H1 (cell line): Measurements from ENCODE around the gene UPB1. TPM values are rescaled to one million over a fixed set of nuclear protein-coding genes. Genes with fewer than 3 reads are reported as not detected.
A peak's percentile ranks its signal among the peaks of the same experiment; 100 is the strongest.

Experiments used
- CTCF ChIA-PET: fragments of 300-600 bp; sonication (Branson Sonifier 250); formaldehyde crosslinking; loops from one replicate; lab custom pipeline; 2021; ENCODE audit not compliant: partially characterized antibody; lab: Charles Lee
- POLR2A ChIA-PET: fragments of 300-600 bp; sonication (Branson Sonifier 250); formaldehyde crosslinking; loops from one replicate; lab custom pipeline; 2021; ENCODE audit warnings: inconsistent platforms; ENCODE audit not compliant: partially characterized antibody; lab: Charles Lee
- DNase-seq, 2 experiments: peaks; one replicate each; pipeline versions ENCODE4 v3.0.0 to v3.0.0-alpha.2; 2010 to 2022; ENCODE audit warnings: low spot score in 2 of 2, low read depth in 1 of 2, mixed read lengths in 1 of 2
- FAIRE-seq: peaks from 2 replicates; lab custom pipeline; 2011; peaks lifted over from hg19 to GRCh38; lab: Jason Lieb, UNC
- H2AFZ ChIP-seq: 2 replicates; pipeline ENCODE4 v1.8.1; 2012; ENCODE audit warnings: low read length, inconsistent platforms
- H2AK5ac ChIP-seq: 2 replicates; pipeline ENCODE4 v1.6.1; 2013; ENCODE audit warnings: low read depth, low read length
- H2BK120ac ChIP-seq: replicated peaks from 2 replicates; pipeline ENCODE3; 2013; ENCODE audit warnings: low read depth, low read length, inconsistent platforms
- H2BK12ac ChIP-seq: 2 replicates; pipeline ENCODE4 v1.6.1; 2013; ENCODE audit warnings: low read depth, low read length
- H2BK15ac ChIP-seq: 2 replicates; pipeline ENCODE4 v1.6.1; 2013; ENCODE audit warnings: low read length
- H2BK20ac ChIP-seq: 2 replicates; pipeline ENCODE4 v1.6.1; 2013; ENCODE audit warnings: low read length
- H2BK5ac ChIP-seq: 2 replicates; pipeline ENCODE4 v1.6.1; 2013; ENCODE audit warnings: low read depth, low read length
- H3K14ac ChIP-seq: 2 replicates; pipeline ENCODE4 v1.6.1; 2013; ENCODE audit warnings: inconsistent platforms; ENCODE audit not compliant: insufficient read length
- H3K18ac ChIP-seq: 2 replicates; pipeline ENCODE4 v1.6.1; 2013; ENCODE audit warnings: low read length; ENCODE audit errors: extremely low read depth
- H3K23ac ChIP-seq: 2 replicates; pipeline ENCODE4 v1.6.1; 2013; ENCODE audit warnings: inconsistent platforms; ENCODE audit not compliant: insufficient read length
- H3K23me2 ChIP-seq: 2 replicates; pipeline ENCODE4 v1.6.1; 2013; ENCODE audit warnings: low read depth, low read length
- H3K27ac ChIP-seq: 2 replicates; pipeline ENCODE4 v1.6.1; 2011; ENCODE audit warnings: low read depth, low read length, inconsistent platforms
- H3K27me3 ChIP-seq, 4 experiments: replicated peaks in 1 of 4; 1 replicate in 1 of 4; 2 replicates in 3 of 4; pipeline versions ENCODE4 v1.6.1 to v1.8.1; 2011 to 2013; ENCODE audit warnings: low read length in 3 of 4, mild to moderate bottlenecking in 3 of 4, inconsistent platforms in 2 of 4, mixed read lengths in 2 of 4, moderate library complexity in 1 of 4; ENCODE audit not compliant: control insufficient read depth in 3 of 4, insufficient read depth in 3 of 4; ENCODE audit errors: extremely low read depth in 1 of 4
- H3K36me3 ChIP-seq, 4 experiments: 2 replicates each; pipeline versions ENCODE4 v1.6.1 to v1.8.1; 2011 to 2013; ENCODE audit warnings: mild to moderate bottlenecking in 4 of 4, low read length in 3 of 4, moderate library complexity in 2 of 4, control low read depth in 1 of 4, inconsistent platforms in 1 of 4; ENCODE audit not compliant: insufficient read depth in 4 of 4, control insufficient read depth in 2 of 4
- H3K4ac ChIP-seq: replicated peaks from 2 replicates; pipeline ENCODE3; 2013; ENCODE audit warnings: low read length, low read depth, mixed read lengths, inconsistent platforms; ENCODE audit not compliant: insufficient read length
- H3K4me1 ChIP-seq, 4 experiments: replicated peaks in 1 of 4; 1 replicate in 1 of 4; 2 replicates in 3 of 4; pipeline versions ENCODE4 v1.6.1 to v1.8.1; 2011 to 2013; ENCODE audit warnings: low read length in 3 of 4, inconsistent platforms in 2 of 4, mixed read lengths in 1 of 4; ENCODE audit not compliant: insufficient read depth in 4 of 4, control insufficient read depth in 3 of 4
- H3K4me2 ChIP-seq, 2 experiments: 2 replicates each; pipeline versions ENCODE4 v1.6.1 to v1.8.1; 2011 to 2013; ENCODE audit warnings: low read depth in 2 of 2, low read length in 2 of 2, control low read depth in 1 of 2, inconsistent platforms in 1 of 2, mild to moderate bottlenecking in 1 of 2; ENCODE audit not compliant: insufficient read depth in 1 of 2
- H3K4me3 ChIP-seq, 4 experiments: fragments of 200-600, 300-600 bp in 1 of 4; sonication (generic), shearing (Covaris generic), sonication (Bioruptor Twin) in 1 of 4; 2 replicates each; pipeline versions ENCODE4 v1.5.1 to v1.8.1; 2011 to 2016; ENCODE audit warnings: low read length in 4 of 4, low read depth in 3 of 4, control low read depth in 2 of 4, inconsistent platforms in 2 of 4, mild to moderate bottlenecking in 2 of 4, mixed read lengths in 1 of 4, moderate library complexity in 1 of 4; ENCODE audit not compliant: insufficient read depth in 2 of 4; ENCODE audit errors: extremely low read depth in 1 of 4
- H3K56ac ChIP-seq: replicated peaks from 2 replicates; pipeline ENCODE3; 2013; ENCODE audit warnings: low read depth, mild to moderate bottlenecking, mixed read lengths, low read length, inconsistent platforms; ENCODE audit not compliant: insufficient read length
- H3K79me1 ChIP-seq: 2 replicates; pipeline ENCODE4 v1.6.1; 2013; ENCODE audit warnings: low read depth, low read length, control low read depth
- H3K79me2 ChIP-seq, 2 experiments: 2 replicates each; pipeline versions ENCODE4 v1.6.1 to v1.8.1; 2012 to 2013; ENCODE audit warnings: low read length in 2 of 2, mild to moderate bottlenecking in 2 of 2, inconsistent platforms in 1 of 2; ENCODE audit not compliant: insufficient read depth in 2 of 2, control insufficient read depth in 1 of 2
- H3K9ac ChIP-seq, 4 experiments: replicated peaks in 1 of 4; 1 replicate in 1 of 4; 2 replicates in 3 of 4; pipeline versions ENCODE4 v1.6.1 to v1.8.1; 2011 to 2013; ENCODE audit warnings: low read depth in 3 of 4, low read length in 3 of 4, control low read depth in 2 of 4, mild to moderate bottlenecking in 2 of 4, moderate library complexity in 2 of 4, inconsistent platforms in 1 of 4; ENCODE audit errors: extremely low read depth in 1 of 4
- H3K9me3 ChIP-seq, 2 experiments: 2 replicates each; pipeline versions ENCODE4 v1.6.1 to v1.8.1; 2012 to 2013; ENCODE audit warnings: mild to moderate bottlenecking in 2 of 2, moderate library complexity in 2 of 2, control low read depth in 1 of 2, inconsistent platforms in 1 of 2, low read depth in 1 of 2, low read length in 1 of 2, mixed read lengths in 1 of 2; ENCODE audit not compliant: insufficient read depth in 2 of 2
- H4K20me1 ChIP-seq, 2 experiments: replicated peaks in 1 of 2; 2 replicates each; pipeline versions ENCODE3 to v1.8.1; 2011 to 2013; ENCODE audit warnings: inconsistent platforms in 2 of 2, low read length in 2 of 2, mild to moderate bottlenecking in 1 of 2; ENCODE audit not compliant: insufficient read depth in 2 of 2, control insufficient read depth in 1 of 2
- H4K5ac ChIP-seq: 2 replicates; pipeline ENCODE4 v1.6.1; 2013; ENCODE audit warnings: low read length, low read depth, mixed read lengths, inconsistent platforms; ENCODE audit not compliant: insufficient read length
- H4K8ac ChIP-seq: 2 replicates; pipeline ENCODE4 v1.8.0; 2013; ENCODE audit warnings: mild to moderate bottlenecking, moderate library complexity, low read length, inconsistent platforms; ENCODE audit not compliant: insufficient read depth; ENCODE audit errors: extremely low read depth
- H4K91ac ChIP-seq: replicated peaks from 2 replicates; pipeline ENCODE3; 2013; ENCODE audit warnings: low read length, mixed read lengths, inconsistent platforms; ENCODE audit not compliant: insufficient read length
- BACH1 ChIP-seq: IDR thresholded peaks from 2 replicates; pipeline ENCODE4 v1.6.1; 2012; ENCODE audit warnings: low read length, improper control_type of control experiment
- CHD1 ChIP-seq: IDR thresholded peaks from 2 replicates; pipeline ENCODE4 v1.6.1; 2012; ENCODE audit warnings: low read depth, low read length, improper control_type of control experiment
- CTBP2 ChIP-seq: IDR thresholded peaks from 2 replicates; pipeline ENCODE4 v1.7.0; 2011; ENCODE audit warnings: borderline replicate concordance, mild to moderate bottlenecking, moderate library complexity, mixed read lengths, low read length; ENCODE audit not compliant: insufficient read depth, insufficient read length
- EZH2 ChIP-seq: fragments of 200-600 bp; sonication (generic); IDR thresholded peaks from 2 replicates; pipeline ENCODE4 v1.7.1; 2012; ENCODE audit warnings: low read depth, mild to moderate bottlenecking, moderate library complexity, low read length, inconsistent platforms; ENCODE audit not compliant: severe bottlenecking
- PHF8 ChIP-seq: fragments of 200-600 bp; sonication (generic); conservative IDR thresholded peaks from 2 replicates; pipeline ENCODE4 v1.7.1; 2012; ENCODE audit warnings: low read depth, mild to moderate bottlenecking, inconsistent platforms, low read length, moderate library complexity
- POLR2A ChIP-seq, 2 experiments: IDR thresholded peaks; 1 replicate in 1 of 2; 2 replicates in 1 of 2; pipeline ENCODE4 v1.6.1; 2011; ENCODE audit warnings: low read depth in 2 of 2, low read length in 2 of 2, mild to moderate bottlenecking in 2 of 2; ENCODE audit errors: control extremely low read depth in 1 of 2
- SIN3A ChIP-seq, 2 experiments: IDR thresholded peaks in 1 of 2; conservative IDR thresholded peaks in 1 of 2; 2 replicates each; pipeline ENCODE4 v1.6.1; 2011 to 2012; ENCODE audit warnings: low read length in 2 of 2, improper control_type of control experiment in 1 of 2, low read depth in 1 of 2, mild to moderate bottlenecking in 1 of 2
- SIX5 ChIP-seq: IDR thresholded peaks from 2 replicates; pipeline ENCODE4 v1.6.1; 2011; ENCODE audit warnings: mild to moderate bottlenecking, low read depth, low read length
- SUZ12 ChIP-seq: fragments of 200-600 bp; sonication (generic); IDR thresholded peaks from 2 replicates; pipeline ENCODE4 v1.6.1; 2012; ENCODE audit warnings: mild to moderate bottlenecking, inconsistent platforms, low read length, moderate library complexity, mixed read lengths
- TAF1 ChIP-seq: IDR thresholded peaks from 2 replicates; pipeline ENCODE4 v1.6.1; 2011; ENCODE audit warnings: mild to moderate bottlenecking, low read depth, low read length
- WGBS, 2 experiments: shearing (Covaris generic) in 1 of 2; methylation state at CpG; one replicate each; pipeline versions ENCODE4 v1.1.6 to v1.1.7; 2013 to 2015; ENCODE audit warnings: low lambda C conversion rate in 2 of 2, mixed read lengths in 2 of 2, inconsistent platforms in 1 of 2, low coverage in 1 of 2, missing lambda C conversion rate in 1 of 2; ENCODE audit not compliant: insufficient replicate concordance in 2 of 2, insufficient coverage in 1 of 2, insufficient read length in 1 of 2; ENCODE audit errors: extremely low coverage in 1 of 2, missing lambda C conversion rate in 1 of 2; 5-methylcytosine and 5-hydroxymethylcytosine counted together
- polyA plus RNA-seq, 7 experiments: library from polyadenylated mRNA; depleted of rRNA in 3 of 7; stranded (reverse) in 5 of 7; unstranded in 2 of 7; fragments of >200 nt in 5 of 7; fragments of 200-250 nt in 2 of 7; gene quantifications; 1 replicate in 5 of 7; 2 replicates in 1 of 7; 4 replicates in 1 of 7; pipeline versions ENCODE4 v1.2.1 to v1.2.3, GENCODE V29; 2011 to 2013; ENCODE audit warnings: missing spikeins in 2 of 7, mixed read lengths in 2 of 7
- total RNA-seq: library from RNA; stranded (reverse); fragmentation: NEBNext Ultra II Directional; extraction: Animal tissue kit (Norgen Biotek cat#: 25700); gene quantifications from 2 replicates; pipeline ENCODE4 v1.2.1, GENCODE V29; 2021

The UPB1 gene
- total and polyA plus RNA-seq, 2 of the 8 experiments (the other 6 are each of a cell fraction or from before 2014, with no cell fraction given): 0.09 TPM; not detected in 1

- Histone ChIP-seq H3K36me3 (peaks cover 9 to 25% (median 23%) of the 10 kb centered on the region in 4 experiments), H3K4me1 (peaks cover 0 to 16% (median 3%) of the 10 kb centered on the region in 4 experiments; a peak in 6 of 7 replicates), H2BK12ac (peak within 1 kb of the TSS; percentile 28; the same call in 1 of the 2 replicates), H3K56ac (peak within 1 kb of the TSS; percentile 83), H3K4me3 (peak within 1 kb of the TSS; percentile 96 to 100 (median 100)), H4K5ac (peak within 1 kb of the TSS; percentile 90), H2AFZ (peak within 1 kb of the TSS; percentile 34; the same call in 1 of the 2 replicates), H3K79me2 (peaks cover 42 to 84% of the 10 kb centered on the region in 2 experiments), H3K18ac (peak within 1 kb of the TSS; percentile 86), H3K27me3 (no peaks in the 10 kb centered on the region; a peak in 1 of 7 replicates), H3K23me2 (peaks cover 17% of the 10 kb centered on the region), H3K9ac (peak within 1 kb of the TSS; percentile 93 to 97 (median 95)), H2BK5ac (peak within 1 kb of the TSS; percentile 96), H4K91ac (peak within 1 kb of the TSS; percentile 68), H3K27ac (peak within 1 kb of the TSS; percentile 95), H2BK120ac (no peak within 1 kb of the TSS), H2BK15ac (peak within 1 kb of the TSS; percentile 25; the same call in 1 of the 2 replicates), H3K14ac (no peak within 1 kb of the TSS), H4K8ac (peak within 1 kb of the TSS; percentile 97; the same call in 1 of the 2 replicates), H4K20me1 (peaks cover 11 to 28% of the 10 kb centered on the region in 2 experiments), H3K9me3 (no peaks in the 10 kb centered on the region), H2AK5ac (0 out of 2 replicates have a peak within 1 kb of the TSS, but pooled peaks have one; percentile 18), H3K4ac (peak within 1 kb of the TSS; percentile 54), H3K4me2 (peak within 1 kb of the TSS; percentile 86 to 90), H3K23ac (no peak within 1 kb of the TSS), H2BK20ac (no peak within 1 kb of the TSS), H3K79me1 (peaks cover 21% of the 10 kb centered on the region)
- ChIA-PET CTCF (interaction anchor here (0.5 to 1.3 kb wide), 3 partner anchors 29 to 77 kb away, joined by 3 read pairs; no protein-coding TSS in a partner anchor), POLR2A (interaction anchor here (0.6 to 5.4 kb wide), 24 partner anchors 10 to 401 kb away, joined by 3 to 91 read pairs (median 4); partner anchors contain the start of genes ADORA2A, LRRC75B and SPECC1L)
- FAIRE-seq: no peak
- DNase-seq: peak; percentile 98 to 99
- 1% methylated on average over 51 of the region's 59 CpGs; no CpG with 5 or more reads in 1 of the 2 experiments for WGBS, 2 experiments
- peak; percentile 85 for TF ChIP-seq PHF8
- TF ChIP-seq POLR2A (IDR thresholded peaks at IDR 0.05; ENCODE audit: control extremely low read depth in 1 of 2, low read depth in 2 of 2, low read length in 2 of 2): peak; percentile 56 to 67; a peak in 1 of 3 replicates
- no peak; the same call in 1 of the 2 replicates for TF ChIP-seq SIX5
- no peak for TF ChIP-seq CTBP2
- peak in 1 of 2 experiments; percentile 80; a peak in 2 of 4 replicates for TF ChIP-seq SIN3A (conservative IDR thresholded peaks at IDR 0.05 in 1 of 2, IDR thresholded peaks at IDR 0.05 in 1 of 2; ENCODE audit: low read depth in 1 of 2, low read length in 2 of 2)
- no peak for TF ChIP-seq CHD1
- TF ChIP-seq SUZ12: no peak
- TF ChIP-seq BACH1: no peak
- TF ChIP-seq TAF1: peak; percentile 95
- no peak for TF ChIP-seq EZH2
Measured at GRCh38 chr22:24555165-24556039, 60.3 kb downstream of the UPB1 start, which contains the start of gene SNRPD3. Gene SNRPD3, plus strand, starts transcription at chr22:24555999. Its CDS starts 1,676 bp downstream, at chr22:24557675.
